NCI-H460 (cell line): Measurements from ENCODE around the gene TNFRSF1A. TPM values are rescaled to one million over a fixed set of nuclear protein-coding genes. Genes with fewer than 3 reads are reported as not detected.
"Not testable (repeated sequence)": the region's sequence is repeated elsewhere in the genome, so short reads cannot be mapped to it uniquely, and the experiment has no call there.

Experiments
- DNase-seq: peaks from one replicate; pipeline ENCODE4 v3.0.0-alpha.2; 2016; ENCODE audit warnings: low read depth; ENCODE audit errors: extremely low read depth
- total RNA-seq: library from RNA; depleted of rRNA; stranded (reverse); fragments of >200 nt; shearing (Covaris generic); gene quantifications from 2 replicates; pipeline ENCODE4 v1.2.3, GENCODE V29; 2014

The TNFRSF1A gene
- total RNA-seq, 1 experiment from 2014 or later = 190 TPM

- no peak for DNase-seq
Measured at GRCh38 chr12:6340745-6341416, 995 bp downstream of the TNFRSF1A start.

GRCh38 chr12:6340032-6340638 lies 1.7 kb downstream of the TNFRSF1A start:
- no peak for DNase-seq

- no peak for DNase-seq
Measured at GRCh38 chr12:6338955-6339354, 2.9 kb downstream of the TNFRSF1A start.

GRCh38 chr12:6338536-6338935 lies 3.3 kb downstream of the TNFRSF1A start:
- DNase-seq = not testable (repeated sequence)

- no peak for DNase-seq
Measured at GRCh38 chr12:6337958-6338433, 3.9 kb downstream of the TNFRSF1A start.

GRCh38 chr12:6336889-6337853 lies 4.7 kb downstream of the TNFRSF1A start:
- no peak for DNase-seq

- DNase-seq = peak; percentile 98
Measured at GRCh38 chr12:6336079-6336888, 5.6 kb downstream of the TNFRSF1A start.

GRCh38 chr12:6335451-6336078 lies 6.3 kb downstream of the TNFRSF1A start:
- DNase-seq = peak; percentile 71

GRCh38 chr12:6334940-6335450 lies 6.9 kb downstream of the TNFRSF1A start:
- no peak for DNase-seq

- DNase-seq = no peak
Measured at GRCh38 chr12:6334359-6334758, 7.5 kb downstream of the TNFRSF1A start.

- no peak for DNase-seq
Measured at GRCh38 chr12:6333566-6333965, 8.3 kb downstream of the TNFRSF1A start.

- DNase-seq = no peak
Measured at GRCh38 chr12:6333029-6333428, 8.8 kb downstream of the TNFRSF1A start.

GRCh38 chr12:6332459-6332858 lies 9.4 kb downstream of the TNFRSF1A start:
- DNase-seq = peak; percentile 90

GRCh38 chr12:6330999-6331714 lies 10.7 kb downstream of the TNFRSF1A start:
- DNase-seq = no peak

- no peak for DNase-seq
Measured at GRCh38 chr12:6330192-6330591, 11.7 kb downstream of the TNFRSF1A start.

- DNase-seq = no peak
Measured at GRCh38 chr12:6329703-6330064, 12.2 kb downstream of the TNFRSF1A start.

GRCh38 chr12:6328945-6329702 lies 12.8 kb downstream of the TNFRSF1A start:
- DNase-seq = no peak

- no peak for DNase-seq
Measured at GRCh38 chr12:6328045-6328779, 13.7 kb downstream of the TNFRSF1A start.
